AG20443 (cell line): Measurements from ENCODE around the gene ZNF618.
"Not testable (repeated sequence)": the region's sequence is repeated elsewhere in the genome, so short reads cannot be mapped to it uniquely, and the experiment has no call there.

ENCODE experiments used
- DNase-seq: peaks from one replicate; pipeline ENCODE4 v3.0.0; 2012; ENCODE audit warnings: low spot score, mixed read lengths

ZNF618 gene

GRCh38 chr9:113988385-113989016, 112.4 kb downstream of the ZNF618 start:
- no peak for DNase-seq

- DNase-seq, result peak; percentile 65
Observed at GRCh38 chr9:113989017-113989713, 113.1 kb downstream of the ZNF618 start.

- no peak for DNase-seq
Observed at GRCh38 chr9:113989714-113990569, 113.8 kb downstream of the ZNF618 start.

DNA sequence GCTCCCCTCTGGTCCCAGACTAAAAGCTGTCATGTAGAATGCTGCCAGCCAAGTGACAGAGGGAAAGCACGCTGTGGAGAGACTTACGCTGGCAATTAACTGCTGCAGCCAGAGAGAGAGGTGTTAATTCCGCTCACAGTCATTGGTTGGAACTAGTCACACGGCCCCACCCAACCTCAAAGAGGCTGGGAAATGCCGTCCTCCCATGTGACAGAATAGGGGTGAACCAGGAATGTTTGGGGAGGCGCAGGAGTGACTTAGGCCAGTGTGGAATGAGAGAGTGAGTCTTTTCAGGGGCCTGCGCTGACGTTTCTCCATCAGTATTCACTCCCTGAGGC, 114.4 kb downstream of the ZNF618 start:
- DNase-seq, result no peak

GRCh38 chr9:113990975-113991471, 114.9 kb downstream of the ZNF618 start:
- DNase-seq, result no peak

- DNase-seq, result no peak
Observed at GRCh38 chr9:113991714-113992113, 115.6 kb downstream of the ZNF618 start.

DNA sequence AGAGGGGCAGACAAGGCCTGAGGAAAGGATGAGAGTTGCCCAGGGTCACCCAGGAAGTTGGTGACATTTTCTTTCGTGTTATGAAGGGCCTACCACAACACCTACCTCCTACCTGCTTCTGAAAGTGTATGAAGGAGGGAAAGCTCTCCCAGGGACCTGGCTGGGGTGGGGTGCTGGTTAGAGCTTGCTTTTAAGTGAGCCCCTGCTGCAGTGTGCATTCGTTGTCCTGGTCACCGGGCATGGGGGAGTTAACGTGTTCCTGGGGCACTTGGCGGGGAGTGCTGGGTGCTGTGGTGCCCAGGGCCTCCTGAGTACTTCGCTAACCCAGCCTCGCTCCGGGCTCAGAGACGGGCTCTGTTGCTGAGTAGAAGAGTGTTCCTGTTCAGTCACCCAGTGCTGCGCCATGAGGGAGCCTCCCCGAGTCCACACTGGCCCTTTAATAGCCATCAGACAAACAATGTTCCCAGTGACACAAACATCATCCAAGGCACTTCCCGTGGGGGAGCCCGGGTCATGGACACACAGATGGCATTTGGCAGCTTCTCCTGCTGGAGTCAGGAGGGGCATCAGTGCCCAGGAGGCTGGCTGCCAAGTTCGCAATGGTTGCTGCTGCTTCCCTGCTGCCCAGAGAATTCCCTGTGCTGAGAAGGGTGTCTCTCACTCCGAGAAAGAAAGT, 116.3 kb downstream of the ZNF618 start:
- no peak for DNase-seq

DNA sequence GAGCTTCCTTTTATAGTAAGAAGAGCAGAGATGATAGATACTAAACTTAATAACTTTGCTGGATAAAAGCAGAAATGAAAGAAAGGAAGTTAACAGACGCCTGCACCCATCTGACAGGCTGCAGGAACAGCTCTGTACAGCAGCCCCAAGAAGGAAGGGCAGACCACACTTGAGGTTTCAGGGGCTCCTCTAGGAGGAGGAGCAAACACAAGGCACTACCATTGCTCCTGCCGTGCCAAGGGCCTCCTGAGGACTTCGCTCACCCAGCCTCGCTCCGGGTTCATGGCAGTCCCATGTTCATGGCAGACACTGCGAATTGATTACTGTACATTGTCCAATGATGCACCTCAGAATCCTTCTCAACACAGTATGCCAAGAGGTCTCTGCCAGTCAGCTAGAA, 116.9 kb downstream of the ZNF618 start:
- DNase-seq, result no peak

DNA sequence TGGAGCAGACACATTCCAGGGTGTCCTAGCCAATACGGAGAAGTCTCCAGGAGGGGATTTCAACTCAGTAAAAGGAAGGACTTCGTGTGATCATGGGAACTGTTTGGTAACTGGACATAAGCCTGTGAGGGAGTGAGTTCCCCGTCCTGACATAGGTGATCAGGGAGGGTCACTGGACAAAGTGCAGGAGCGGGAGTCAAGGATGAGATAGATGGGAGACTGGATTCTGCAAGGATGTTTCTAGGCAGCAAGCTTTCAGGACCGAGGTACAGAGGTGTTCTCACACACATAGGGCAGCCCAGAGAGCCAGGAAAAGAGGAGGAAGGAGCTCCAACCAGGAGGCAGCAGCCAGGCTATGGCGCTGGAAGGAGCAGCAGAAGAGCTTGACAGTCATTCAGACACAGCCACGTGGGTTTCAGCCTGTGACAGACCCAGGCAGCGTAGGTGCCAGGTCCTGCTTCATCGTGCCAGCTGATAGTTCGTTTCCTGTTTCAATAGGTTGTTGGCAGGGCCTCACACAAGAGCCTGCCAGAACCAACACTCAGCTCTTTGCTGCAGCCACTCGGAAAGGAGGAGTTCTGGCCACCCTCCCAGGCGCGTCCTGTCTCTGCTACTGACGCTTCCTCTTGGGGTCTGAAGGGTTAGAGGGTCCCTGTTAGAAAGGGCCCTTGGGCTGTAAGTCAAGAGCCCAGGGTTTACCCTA, 117.9 kb downstream of the ZNF618 start:
- peak; percentile 64 for DNase-seq

DNA sequence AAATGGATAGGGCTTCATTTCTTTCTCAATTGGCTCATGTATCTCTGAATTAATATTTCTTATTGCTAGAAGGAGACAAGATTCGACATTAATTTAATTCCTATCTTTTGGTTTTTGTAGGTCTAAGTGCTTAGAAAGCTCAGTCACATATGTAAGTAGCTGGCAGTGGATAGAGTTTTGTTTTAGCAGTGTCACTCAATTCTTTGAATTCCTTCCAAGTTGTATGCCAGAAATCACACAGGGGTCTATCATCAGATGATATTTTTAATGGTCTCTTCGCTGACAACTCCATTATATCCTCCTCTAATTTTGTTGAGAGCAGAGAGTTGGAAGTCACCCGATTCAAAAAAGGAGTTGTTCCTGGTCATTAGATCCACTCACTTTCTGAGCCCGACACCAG, 119.3 kb downstream of the ZNF618 start:
- DNase-seq, result no peak

GRCh38 chr9:113995963-113996362, 119.9 kb downstream of the ZNF618 start:
- DNase-seq, result no peak

GRCh38 chr9:113996531-113997001, 120.5 kb downstream of the ZNF618 start:
- DNase-seq, result no peak

GRCh38 chr9:113997064-113997463, 121.0 kb downstream of the ZNF618 start:
- DNase-seq, result not testable (repeated sequence)

- no peak for DNase-seq
Observed at GRCh38 chr9:113997610-113998009, 121.5 kb downstream of the ZNF618 start.

GRCh38 chr9:113998114-113998513, 122.0 kb downstream of the ZNF618 start:
- DNase-seq, result no peak

DNA sequence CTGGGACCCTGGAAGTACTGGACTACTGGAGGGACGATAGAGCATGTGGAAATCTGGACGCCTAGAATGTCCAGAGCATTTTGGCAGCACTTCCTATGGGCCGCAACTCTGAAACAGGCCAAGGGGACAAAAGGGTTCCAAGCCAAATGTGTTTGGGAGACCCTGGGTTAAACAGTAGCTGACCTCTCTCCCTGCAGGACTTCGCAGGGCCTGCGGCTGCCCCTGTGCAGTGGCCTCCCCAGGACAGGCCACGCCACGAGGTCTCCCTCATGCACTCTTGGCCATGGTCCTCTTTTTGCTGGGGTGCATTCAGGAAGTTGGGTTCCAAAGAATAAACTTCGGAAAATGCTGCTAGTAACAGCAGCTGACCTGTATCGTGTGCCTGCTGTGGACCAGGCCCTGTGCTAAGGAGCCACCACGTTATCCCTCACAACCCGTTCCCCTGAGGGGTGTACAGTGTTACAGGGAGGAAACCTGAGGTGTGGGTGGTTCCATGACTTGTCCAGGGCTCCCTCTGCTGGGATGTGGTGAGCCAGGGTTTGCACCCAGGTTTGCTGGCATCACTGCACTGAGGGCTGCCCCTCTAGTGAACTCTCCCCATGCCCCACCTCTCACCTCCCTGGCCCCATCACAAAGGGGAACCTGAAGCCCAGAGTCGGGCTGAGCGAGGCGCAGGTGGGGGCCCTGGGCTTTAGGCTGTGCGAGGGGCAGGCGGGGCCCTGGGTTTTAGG, 122.6 kb downstream of the ZNF618 start:
- DNase-seq, result peak; percentile 44

DNA sequence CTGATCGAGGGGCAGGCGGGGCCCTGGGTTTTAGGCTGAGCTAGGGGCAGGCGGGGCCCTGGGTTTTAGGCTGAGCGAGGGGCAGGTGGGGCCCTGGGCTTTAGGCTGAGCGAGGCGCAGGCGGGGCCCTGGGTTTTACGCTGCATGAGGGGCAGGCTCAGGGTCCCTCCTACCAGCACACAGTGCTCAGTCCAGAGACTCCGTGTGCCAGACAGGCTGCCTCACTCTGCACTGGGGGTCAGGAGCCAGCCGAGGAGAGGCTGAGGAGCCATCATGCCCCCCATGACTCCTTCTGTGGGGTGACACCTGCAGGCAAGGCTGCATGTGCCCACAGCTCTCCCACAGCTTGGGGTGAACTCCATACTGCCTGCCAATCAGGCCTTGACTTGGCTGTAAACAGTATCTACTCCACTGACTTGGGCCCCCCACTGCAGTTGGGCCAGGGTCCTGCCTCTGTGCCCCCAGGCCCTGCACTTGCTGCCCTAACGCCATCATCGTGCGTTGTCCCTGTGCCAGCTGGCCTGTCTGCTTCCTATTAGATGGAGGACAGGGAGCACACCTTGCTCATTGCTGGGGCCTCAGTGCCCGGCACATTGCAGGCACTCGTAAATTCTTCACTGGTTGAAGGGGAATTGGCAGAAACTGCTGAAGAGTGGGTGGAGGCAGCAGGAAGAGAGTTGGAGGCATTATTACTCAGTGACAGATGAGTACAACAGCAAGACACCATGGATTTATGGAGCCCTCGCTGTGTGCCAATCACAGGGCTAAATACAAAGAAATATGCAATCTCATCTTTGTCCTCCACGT, 123.3 kb downstream of the ZNF618 start:
- no peak for DNase-seq

DNA sequence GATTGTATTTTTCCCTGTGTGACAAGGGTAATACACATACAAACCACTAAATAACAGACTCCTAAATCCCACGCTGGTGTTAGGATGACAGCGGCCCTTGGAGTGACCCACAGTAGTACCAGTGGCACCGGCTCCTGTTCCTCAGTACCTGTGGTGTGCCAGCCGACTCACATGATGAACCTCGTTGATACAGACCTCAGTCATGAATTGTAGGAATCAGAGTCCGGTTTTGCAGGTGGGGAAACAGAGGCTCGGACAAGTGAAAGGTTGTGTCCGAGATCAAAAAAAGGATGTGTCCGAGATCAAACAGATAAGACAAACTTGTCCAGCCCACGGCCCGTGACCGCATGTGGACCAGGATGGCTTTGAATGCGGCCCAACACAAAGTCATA, 124.0 kb downstream of the ZNF618 start:
- no peak for DNase-seq

GRCh38 chr9:114000671-114001409, 124.7 kb downstream of the ZNF618 start:
- DNase-seq, result no peak

DNA sequence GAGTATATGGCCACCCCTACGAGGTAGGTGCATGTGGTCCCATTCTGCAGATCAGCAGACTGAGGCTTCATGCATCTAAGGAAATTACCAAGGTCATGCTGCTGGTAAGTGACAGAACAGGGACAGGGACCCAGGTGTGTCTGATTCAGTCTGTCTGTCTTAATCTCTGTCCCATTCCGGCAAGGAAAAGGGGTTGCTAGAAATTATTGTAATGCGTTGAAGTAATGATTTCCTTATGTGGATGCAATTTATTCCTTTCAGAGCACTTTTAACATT, 125.2 kb downstream of the ZNF618 start:
- DNase-seq, result no peak
